NCI-H226 (cell line): ENCODE data around the gene MTFP1.

Experiments
- DNase-seq: peaks from one replicate; pipeline ENCODE4 v3.0.0-alpha.2; 2015

The MTFP1 gene

GRCh38 chr22:30426388-30427353 is 1.1 kb downstream of the MTFP1 start:
- DNase-seq = peak; percentile 49

GRCh38 chr22:30427871-30428270 is 2.3 kb downstream of the MTFP1 start:
- DNase-seq = no peak

DNA sequence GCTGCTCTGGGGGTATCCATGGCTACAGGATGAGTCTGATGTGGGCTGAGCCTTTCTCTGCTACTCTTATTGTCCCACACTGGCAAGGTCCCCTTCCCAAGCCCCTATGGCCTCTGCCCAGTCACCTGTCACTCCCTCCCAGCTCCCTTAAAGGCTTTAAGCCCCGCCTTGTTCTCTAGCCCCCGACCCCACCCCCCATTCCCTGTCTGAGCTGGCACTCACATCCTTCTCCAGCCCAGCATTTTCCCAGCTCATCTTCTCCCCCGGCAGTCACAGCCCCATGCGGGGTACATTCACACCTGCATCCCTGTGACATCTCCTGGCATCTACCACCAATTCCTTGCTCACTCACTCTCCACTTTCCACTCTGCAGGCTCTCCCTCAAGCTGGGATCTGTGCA is 4.3 kb downstream of the MTFP1 start:
- DNase-seq = no peak

DNA sequence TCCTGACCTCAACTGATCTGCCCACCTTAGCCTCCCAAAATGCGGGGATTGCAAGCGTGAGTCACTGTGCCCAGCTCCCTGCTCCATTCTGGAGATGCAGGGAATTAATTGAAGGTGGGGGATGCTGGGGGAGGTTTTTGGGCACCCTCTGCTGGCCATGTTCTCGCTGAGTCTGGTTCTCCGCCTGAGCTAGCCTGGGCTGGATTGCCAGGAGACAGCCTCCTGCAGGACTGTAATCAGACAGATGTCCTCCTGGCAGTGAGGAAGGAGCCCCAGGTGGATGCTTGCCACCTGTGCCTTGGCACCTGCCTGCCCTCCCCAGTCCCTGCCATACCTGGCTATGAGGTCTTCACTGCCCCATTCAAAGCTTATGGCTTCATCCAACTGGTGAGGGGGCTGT is 5.4 kb downstream of the MTFP1 start:
- DNase-seq = no peak

DNA sequence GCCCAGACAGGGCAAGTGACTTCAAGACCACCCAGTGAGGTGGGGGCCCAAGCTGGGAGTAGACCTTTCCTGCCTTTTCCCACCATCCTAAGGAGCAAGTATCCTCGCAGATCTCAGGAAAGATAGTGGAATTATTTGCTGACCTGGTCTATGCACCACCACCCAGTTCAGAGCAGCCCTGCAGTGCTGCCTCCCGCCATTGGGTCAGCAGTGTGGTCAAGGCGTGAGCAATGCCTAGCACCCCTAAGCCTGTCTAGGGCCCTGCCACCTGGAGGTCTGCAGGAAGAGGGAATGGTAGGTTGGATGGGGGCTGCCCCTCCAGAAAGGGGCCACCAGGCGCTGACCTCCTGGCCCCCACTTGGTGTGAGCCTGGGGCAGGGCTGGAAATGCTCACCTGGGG is 6.5 kb downstream of the MTFP1 start:
- no peak for DNase-seq

DNA sequence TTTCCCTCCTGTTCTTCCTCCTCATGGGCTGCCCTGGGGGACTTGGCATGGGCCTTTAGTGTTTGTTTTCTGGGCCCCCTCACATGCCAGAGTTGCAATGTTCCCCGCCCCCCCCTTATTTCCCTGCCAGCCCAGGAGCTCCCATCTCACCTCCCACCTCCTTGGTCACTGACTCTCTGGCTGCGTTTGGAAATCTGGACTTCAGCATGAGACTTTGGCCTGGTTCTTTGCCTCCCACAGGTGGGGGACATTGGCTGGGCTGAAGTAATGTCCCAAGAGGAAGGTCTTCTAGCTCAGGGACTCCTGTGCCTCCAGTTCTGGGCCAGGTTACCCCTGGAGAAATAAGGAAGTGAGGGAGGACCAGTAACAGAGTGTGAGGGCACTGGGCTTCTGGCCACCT is 7.0 kb downstream of the MTFP1 start:
- no peak for DNase-seq

DNA sequence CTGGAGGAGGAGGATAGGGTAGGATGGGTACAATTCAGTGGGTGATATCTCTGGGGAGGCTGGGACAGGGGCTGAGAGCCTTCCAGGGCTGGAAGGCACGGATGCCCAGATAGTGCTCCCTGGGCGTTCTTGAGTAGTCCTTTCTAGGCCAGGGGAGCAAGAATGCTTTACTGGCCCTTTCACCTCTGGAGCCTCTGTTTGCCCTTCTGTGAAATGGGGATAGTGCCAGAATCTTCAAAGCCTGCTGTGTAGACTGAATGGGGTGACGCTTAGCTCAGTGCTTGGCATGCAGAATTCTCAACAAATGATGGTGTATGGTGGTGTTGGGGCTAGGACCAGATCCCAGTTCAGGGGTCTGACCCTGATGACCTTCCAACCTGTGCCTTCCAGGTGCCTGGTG is 7.7 kb downstream of the MTFP1 start:
- DNase-seq = no peak

DNA sequence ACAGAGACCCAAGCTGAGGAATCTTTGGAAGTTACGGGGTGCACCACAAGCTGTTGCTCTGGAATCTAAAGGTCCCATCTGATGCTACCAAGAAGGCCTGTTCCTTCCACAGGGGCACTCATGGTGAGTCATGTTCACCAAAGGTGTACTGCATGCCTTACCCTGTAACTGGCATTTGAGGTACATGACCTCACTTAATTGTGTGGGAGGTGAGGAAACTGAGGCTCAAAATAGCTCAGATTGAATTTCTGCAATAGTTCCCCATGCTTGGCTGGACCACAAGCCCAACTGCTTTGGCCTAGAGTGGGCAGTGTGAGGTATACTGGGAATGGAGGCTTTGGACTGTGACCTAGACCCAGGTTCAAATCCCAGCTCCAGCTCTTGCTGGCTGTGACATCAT is 8.2 kb downstream of the MTFP1 start:
- DNase-seq = no peak

GRCh38 chr22:30434843-30435242 is 9.3 kb downstream of the MTFP1 start:
- DNase-seq = no peak

- DNase-seq = no peak
These were observed 10.1 kb downstream of the MTFP1 start for GRCh38 chr22:30435674-30436126.

GRCh38 chr22:30436196-30436595 is 10.6 kb downstream of the MTFP1 start:
- DNase-seq = no peak

GRCh38 chr22:30438559-30438958 is 13.0 kb downstream of the MTFP1 start:
- DNase-seq = no peak

DNA sequence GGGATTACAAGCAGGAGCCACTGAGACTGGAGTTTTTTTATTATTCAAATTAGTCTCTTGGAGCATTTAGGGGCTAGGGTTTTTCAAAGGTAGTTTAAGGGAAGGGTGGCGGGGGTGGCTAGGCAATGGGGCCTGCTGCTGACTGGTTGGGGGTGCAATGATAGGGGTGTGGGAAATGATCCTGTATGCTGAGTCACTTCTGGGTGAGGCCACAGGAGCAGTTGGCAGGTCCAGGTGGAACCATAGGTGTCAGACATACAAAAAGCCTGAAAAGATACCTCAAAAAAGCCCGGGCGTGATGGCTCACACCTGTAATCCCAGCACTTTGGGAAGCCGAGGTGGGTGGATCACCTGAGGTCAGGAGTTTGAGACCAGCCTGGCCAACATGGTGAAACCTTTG is 13.7 kb downstream of the MTFP1 start:
- DNase-seq = no peak

DNA sequence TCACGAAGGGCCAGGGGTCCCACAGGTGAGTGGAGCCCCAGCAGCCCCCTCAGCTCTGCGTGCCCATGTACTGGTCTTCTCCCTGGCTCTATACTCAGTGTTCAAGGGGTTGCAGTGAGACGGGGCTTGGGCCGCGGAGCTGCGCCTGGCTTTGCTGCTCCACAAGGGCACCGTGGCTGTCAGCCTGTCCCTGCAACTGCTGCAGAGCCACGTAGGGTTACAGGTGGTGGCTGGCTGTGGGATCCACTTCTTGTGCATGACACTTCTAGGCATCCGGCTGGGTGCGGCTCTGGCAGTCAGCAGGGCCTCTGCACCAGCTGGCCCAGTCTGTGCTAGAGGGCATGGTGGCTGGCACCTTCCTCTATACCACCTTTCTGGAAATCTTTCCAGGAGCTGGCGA is 14.3 kb downstream of the MTFP1 start:
- no peak for DNase-seq

DNA sequence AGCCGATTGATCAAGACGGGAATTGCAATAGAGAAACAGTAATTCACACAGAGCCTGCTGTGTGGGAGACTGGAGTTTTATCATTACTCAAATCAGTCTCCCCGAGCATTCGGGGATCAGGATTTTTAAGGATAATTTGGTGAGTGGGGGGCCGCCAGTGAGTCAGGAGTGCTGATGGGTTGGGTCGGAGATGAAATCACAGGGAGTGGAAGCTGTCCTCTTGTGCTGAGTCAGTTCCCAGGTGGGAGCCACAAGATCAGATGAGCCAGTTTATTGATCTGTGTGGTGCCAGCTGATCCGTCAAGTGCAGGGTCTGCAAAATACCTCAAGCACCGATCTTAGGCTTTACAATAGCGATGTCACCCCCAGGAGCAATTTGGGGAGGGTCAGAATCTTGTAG is 15.5 kb downstream of the MTFP1 start:
- DNase-seq = no peak

GRCh38 chr22:30444632-30445437 is 19.3 kb downstream of the MTFP1 start:
- peak; percentile 10 for DNase-seq

DNA sequence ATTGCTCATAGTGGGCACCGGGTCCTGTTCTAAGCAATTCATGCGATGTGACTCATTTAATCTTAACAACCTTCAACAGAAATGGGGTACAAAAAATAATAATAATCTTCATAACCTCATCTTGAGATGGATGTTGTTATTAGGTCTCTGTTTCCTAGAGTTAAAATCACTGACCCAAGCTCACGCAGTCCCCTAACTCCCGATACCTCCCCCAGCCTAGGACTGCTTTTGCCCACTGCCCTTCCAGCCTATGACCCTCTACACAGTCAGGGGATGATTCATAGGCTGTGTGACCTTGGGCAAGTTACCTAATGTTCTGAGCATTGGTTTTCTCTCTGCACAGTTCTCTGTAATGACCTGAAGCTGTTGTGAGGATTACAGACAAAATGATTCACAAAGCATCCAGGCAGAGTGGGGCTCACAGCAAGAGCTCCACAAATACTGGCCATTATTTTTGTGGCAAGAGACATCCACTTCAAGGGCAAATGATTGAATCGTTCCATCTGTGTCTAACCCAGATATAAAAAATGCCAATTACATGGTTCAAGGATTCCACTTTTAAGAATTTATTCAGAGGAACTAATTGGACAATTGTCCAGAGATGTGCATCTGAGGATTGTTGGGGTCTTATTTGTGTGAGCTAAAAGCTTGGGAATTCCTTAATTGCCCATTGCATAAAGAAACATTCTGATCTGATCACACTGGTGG is 20.0 kb downstream of the MTFP1 start:
- DNase-seq = no peak

GRCh38 chr22:30447656-30448055 is 22.1 kb downstream of the MTFP1 start:
- no peak for DNase-seq

- DNase-seq = peak; percentile 37
These were observed 25.9 kb downstream of the MTFP1 start for GRCh38 chr22:30451488-30451887.

GRCh38 chr22:30452861-30453260 is 27.3 kb downstream of the MTFP1 start:
- DNase-seq = no peak

GRCh38 chr22:30453731-30454510 is 28.4 kb downstream of the MTFP1 start:
- DNase-seq = no peak

- no peak for DNase-seq
These were observed 29.7 kb downstream of the MTFP1 start for GRCh38 chr22:30455075-30455840.
